Coronary artery (tissue), 2 donors: ENCODE results near the gene LINC00632.

Experiments used
- DNase-seq: peaks from one replicate; pipeline ENCODE4 v3.0.0-alpha.2; 2017; ENCODE audit warnings: low spot score
- H3K27ac ChIP-seq, 2 donors: fragments of 200-600 bp; sonication (generic); one replicate each; pipeline ENCODE4 v1.5.1; 2016 to 2019
- H3K4me3 ChIP-seq: fragments of 200-600 bp; sonication (generic); 2 replicates; pipeline ENCODE4 v1.5.1; 2016; ENCODE audit warnings: mild to moderate bottlenecking, moderate library complexity
- CTCF ChIP-seq: fragments of 200-600 bp; sonication (generic); IDR thresholded peaks from one replicate; pipeline ENCODE4 v1.5.1; 2019; ENCODE audit warnings: antibody characterized with exemption

LINC00632 gene

GRCh38 chrX:140764401-140764919, 54.9 kb downstream of the LINC00632 start:
- peak overlapping the region; percentile 68 for H3K4me3 ChIP-seq
- peak; percentile 75 for DNase-seq
- peak overlapping the region; percentile 51 to 69 for H3K27ac ChIP-seq
- TF ChIP-seq CTCF: no peak

- Histone ChIP-seq H3K27ac (peak overlapping the region; percentile 51 to 69), H3K4me3 (peak overlapping the region; percentile 68)
- no peak for TF ChIP-seq CTCF
- DNase-seq: no peak
Observed at GRCh38 chrX:140765043-140765784, 55.7 kb downstream of the LINC00632 start.

- peak overlapping the region in 1 of 2 donors; percentile 42 for H3K27ac ChIP-seq
- DNase-seq: no peak
- peak overlapping the region; percentile 68 for H3K4me3 ChIP-seq
- TF ChIP-seq CTCF: peak; percentile 78
Observed at GRCh38 chrX:140766024-140766611, 56.6 kb downstream of the LINC00632 start.

- no peak for DNase-seq
- Histone ChIP-seq H3K4me3 (no peak overlapping the region), H3K27ac (no peak overlapping the region)
- no peak for TF ChIP-seq CTCF
Observed at GRCh38 chrX:140767646-140768045, 58.1 kb downstream of the LINC00632 start.

- no peak for TF ChIP-seq CTCF
- Histone ChIP-seq H3K27ac (no peak overlapping the region), H3K4me3 (no peak overlapping the region)
- no peak for DNase-seq
Observed at GRCh38 chrX:140775211-140775610, 65.7 kb downstream of the LINC00632 start.

GRCh38 chrX:140776320-140776719, 66.8 kb downstream of the LINC00632 start:
- DNase-seq: no peak
- Histone ChIP-seq H3K27ac (no peak overlapping the region), H3K4me3 (no peak overlapping the region)
- TF ChIP-seq CTCF: no peak

GRCh38 chrX:140794642-140795041, 85.1 kb downstream of the LINC00632 start:
- no peak for DNase-seq
- H3K4me3 ChIP-seq: no peak overlapping the region
- H3K27ac ChIP-seq: no peak overlapping the region
- TF ChIP-seq CTCF: no peak
